Measurements from ENCODE around the gene CYP4X1.
"Not testable (repeated sequence)": the region's sequence is repeated elsewhere in the genome, so short reads cannot be mapped to it uniquely, and the experiment has no call there.

DNA sequence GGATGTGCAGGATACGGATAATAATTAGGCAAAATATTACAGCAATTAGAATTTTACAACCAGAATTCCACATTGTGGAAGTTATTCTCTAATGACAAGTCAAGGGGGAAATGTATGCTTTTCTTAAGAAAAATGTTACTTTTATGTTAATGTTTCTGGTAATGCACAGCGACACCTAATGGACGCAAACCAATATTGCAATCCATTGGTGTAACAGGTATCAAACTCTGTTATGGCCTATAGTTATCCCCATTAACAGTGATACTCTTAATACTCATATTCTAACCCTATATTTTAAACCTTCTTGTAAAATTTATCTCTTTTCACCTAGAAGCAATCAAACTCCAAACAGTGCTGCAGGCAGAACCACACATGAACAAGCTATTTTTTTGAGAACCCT lies 65.9 kb downstream of the CYP4X1 start:
- TF ChIP-seq CTCF (conservative IDR thresholded peaks at IDR 0.05; ENCODE audit: low read depth, low read length): peak; percentile 48
- not testable (repeated sequence) for TF ChIP-seq EZH2 (IDR thresholded peaks at IDR 0.05; ENCODE audit: borderline replicate concordance, low read depth, low read length, poor library complexity, severe bottlenecking)

Measured in A673 (cell line).